GM19438 (cell line): Measurements from ENCODE around the gene CHRNA9.

Source experiments
- ATAC-seq: cut with Tn5 transposase; IDR thresholded peaks from one replicate; pipeline ENCODE4 v1.9.1; 2021; ENCODE audit warnings: low read depth; ENCODE audit not compliant: unreplicated experiment

Gene CHRNA9

GRCh38 chr4:40333921-40334352, 1.2 kb upstream of the CHRNA9 start:
- ATAC-seq = no peak

- no peak for ATAC-seq
Measured at GRCh38 chr4:40335525-40335894, 377 bp downstream of the CHRNA9 start.

GRCh38 chr4:40337051-40337450, 1.9 kb downstream of the CHRNA9 start:
- ATAC-seq = no peak

- no peak for ATAC-seq
Measured at GRCh38 chr4:40337523-40337922, 2.4 kb downstream of the CHRNA9 start.

GRCh38 chr4:40340030-40340429, 4.9 kb downstream of the CHRNA9 start:
- ATAC-seq = no peak

- ATAC-seq = no peak
Measured at GRCh38 chr4:40347472-40347871, 12.3 kb downstream of the CHRNA9 start.

- no peak for ATAC-seq
Measured at GRCh38 chr4:40348000-40348399, 12.9 kb downstream of the CHRNA9 start.

- ATAC-seq = no peak
Measured at GRCh38 chr4:40349561-40350198, 14.5 kb downstream of the CHRNA9 start.

- ATAC-seq = no peak
Measured at GRCh38 chr4:40350627-40351227, 15.6 kb downstream of the CHRNA9 start.

GRCh38 chr4:40354158-40354557, 19.0 kb downstream of the CHRNA9 start:
- ATAC-seq = no peak

- no peak for ATAC-seq
Measured at GRCh38 chr4:40355131-40355530, 20.0 kb downstream of the CHRNA9 start.

GRCh38 chr4:40357738-40358137, 22.6 kb downstream of the CHRNA9 start:
- ATAC-seq = no peak

GRCh38 chr4:40361338-40361737, 26.2 kb downstream of the CHRNA9 start:
- no peak for ATAC-seq

GRCh38 chr4:40363382-40363920, 28.3 kb downstream of the CHRNA9 start:
- no peak for ATAC-seq

- no peak for ATAC-seq
Measured at GRCh38 chr4:40363945-40364344, 28.8 kb downstream of the CHRNA9 start.

GRCh38 chr4:40365766-40366165, 30.6 kb downstream of the CHRNA9 start:
- ATAC-seq = no peak

- no peak for ATAC-seq
Measured at GRCh38 chr4:40367451-40367850, 32.3 kb downstream of the CHRNA9 start.

- peak; percentile 70 for ATAC-seq
Measured at GRCh38 chr4:40369437-40370274, 34.5 kb downstream of the CHRNA9 start.

- ATAC-seq = no peak
Measured at GRCh38 chr4:40372651-40373050, 37.5 kb downstream of the CHRNA9 start.

GRCh38 chr4:40373636-40374035, 38.5 kb downstream of the CHRNA9 start:
- no peak for ATAC-seq

GRCh38 chr4:40375095-40375494, 40.0 kb downstream of the CHRNA9 start:
- no peak for ATAC-seq
